GM21717 (cell line): ENCODE data around the gene GP1BB.

ENCODE experiments used
- ATAC-seq: cut with Tn5 transposase; IDR thresholded peaks from one replicate; pipeline ENCODE4 v1.9.1; 2021; ENCODE audit warnings: mild to moderate bottlenecking, moderate library complexity; ENCODE audit not compliant: unreplicated experiment

Gene GP1BB

DNA sequence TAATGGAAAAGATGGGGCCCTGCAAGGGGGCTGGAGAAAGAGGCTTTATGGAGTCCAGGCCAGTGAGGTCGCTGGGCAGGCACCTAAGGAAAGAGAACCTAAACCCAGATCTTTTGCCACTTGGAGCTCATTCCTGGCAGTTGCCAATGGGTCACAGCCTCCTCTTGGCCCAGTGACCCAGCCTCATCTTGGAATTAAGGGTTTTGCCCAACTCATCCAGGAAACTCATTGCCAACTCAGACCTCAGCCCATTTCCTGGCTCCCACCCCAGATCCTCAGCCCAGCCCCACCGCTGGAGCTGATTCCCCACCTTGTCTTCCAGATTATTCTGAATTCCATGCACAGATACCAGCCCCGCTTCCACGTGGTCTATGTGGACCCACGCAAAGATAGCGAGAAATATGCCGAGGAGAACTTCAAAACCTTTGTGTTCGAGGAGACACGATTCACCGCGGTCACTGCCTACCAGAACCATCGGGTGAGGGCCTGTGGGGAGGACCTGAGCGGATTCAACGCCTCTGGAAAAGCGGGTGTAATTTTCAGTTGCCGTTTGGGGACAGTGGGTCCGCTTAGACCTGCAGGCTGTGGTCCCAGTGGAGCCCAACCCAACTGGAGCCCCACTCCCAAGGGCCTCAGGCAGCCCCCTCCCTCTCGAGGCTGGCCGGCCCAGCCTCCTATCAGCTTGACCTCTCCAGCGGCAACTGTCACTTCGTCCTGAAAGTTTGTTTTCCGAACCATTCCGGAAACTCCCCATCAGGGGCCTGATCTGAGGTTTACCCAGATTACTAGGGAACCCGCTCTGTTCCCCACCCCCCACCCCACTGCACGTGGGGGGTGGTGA lies 41.5 kb downstream of the GP1BB start:
- ATAC-seq: no peak

GRCh38 chr22:19765477-19766239 lies 42.3 kb downstream of the GP1BB start:
- ATAC-seq: no peak

DNA sequence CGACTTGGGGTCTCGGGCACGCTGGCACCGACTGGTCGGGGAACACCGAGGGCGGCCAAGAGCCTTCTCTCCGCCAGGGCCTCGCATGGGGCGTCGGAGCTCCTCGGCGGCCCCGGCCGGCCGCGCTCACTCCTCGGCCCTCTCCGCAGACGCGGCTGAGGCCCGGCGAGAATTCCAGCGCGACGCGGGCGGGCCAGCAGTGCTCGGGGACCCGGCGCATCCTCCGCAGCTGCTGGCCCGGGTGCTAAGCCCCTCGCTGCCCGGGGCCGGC lies 42.8 kb downstream of the GP1BB start:
- no peak for ATAC-seq

DNA sequence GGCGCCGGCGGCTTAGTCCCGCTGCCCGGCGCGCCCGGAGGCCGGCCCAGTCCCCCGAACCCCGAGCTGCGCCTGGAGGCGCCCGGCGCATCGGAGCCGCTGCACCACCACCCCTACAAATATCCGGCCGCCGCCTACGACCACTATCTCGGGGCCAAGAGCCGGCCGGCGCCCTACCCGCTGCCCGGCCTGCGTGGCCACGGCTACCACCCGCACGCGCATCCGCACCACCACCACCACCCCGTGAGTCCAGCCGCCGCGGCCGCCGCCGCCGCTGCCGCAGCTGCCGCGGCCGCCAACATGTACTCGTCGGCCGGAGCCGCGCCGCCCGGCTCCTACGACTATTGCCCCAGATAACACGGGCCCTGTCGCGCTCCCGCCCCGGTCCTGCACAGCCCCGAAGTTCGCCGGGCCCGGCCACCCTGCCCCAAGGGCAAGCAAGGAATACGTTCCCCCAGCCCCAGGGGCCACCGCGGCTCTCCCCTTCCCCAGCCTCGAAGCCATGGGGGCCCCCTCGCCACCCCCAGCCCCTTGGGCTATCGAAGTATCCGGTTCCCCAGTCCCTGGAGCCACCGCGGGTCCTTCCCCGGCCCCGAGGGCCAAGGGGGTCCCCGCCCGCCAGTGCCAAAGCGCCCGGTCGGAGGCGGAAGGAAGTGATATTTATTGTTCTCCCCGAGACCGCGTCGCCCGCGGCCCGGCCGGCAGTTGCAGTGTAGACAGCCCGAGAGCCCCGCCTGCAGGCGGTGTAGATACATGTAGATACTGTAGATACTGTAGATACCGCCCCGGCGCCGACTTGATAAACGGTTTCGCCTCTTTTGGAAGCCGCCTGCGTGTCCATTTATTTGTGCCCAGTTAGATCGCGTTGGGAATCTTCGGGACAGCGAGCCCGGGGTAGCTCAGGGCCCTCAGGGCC lies 43.4 kb downstream of the GP1BB start:
- no peak for ATAC-seq

DNA sequence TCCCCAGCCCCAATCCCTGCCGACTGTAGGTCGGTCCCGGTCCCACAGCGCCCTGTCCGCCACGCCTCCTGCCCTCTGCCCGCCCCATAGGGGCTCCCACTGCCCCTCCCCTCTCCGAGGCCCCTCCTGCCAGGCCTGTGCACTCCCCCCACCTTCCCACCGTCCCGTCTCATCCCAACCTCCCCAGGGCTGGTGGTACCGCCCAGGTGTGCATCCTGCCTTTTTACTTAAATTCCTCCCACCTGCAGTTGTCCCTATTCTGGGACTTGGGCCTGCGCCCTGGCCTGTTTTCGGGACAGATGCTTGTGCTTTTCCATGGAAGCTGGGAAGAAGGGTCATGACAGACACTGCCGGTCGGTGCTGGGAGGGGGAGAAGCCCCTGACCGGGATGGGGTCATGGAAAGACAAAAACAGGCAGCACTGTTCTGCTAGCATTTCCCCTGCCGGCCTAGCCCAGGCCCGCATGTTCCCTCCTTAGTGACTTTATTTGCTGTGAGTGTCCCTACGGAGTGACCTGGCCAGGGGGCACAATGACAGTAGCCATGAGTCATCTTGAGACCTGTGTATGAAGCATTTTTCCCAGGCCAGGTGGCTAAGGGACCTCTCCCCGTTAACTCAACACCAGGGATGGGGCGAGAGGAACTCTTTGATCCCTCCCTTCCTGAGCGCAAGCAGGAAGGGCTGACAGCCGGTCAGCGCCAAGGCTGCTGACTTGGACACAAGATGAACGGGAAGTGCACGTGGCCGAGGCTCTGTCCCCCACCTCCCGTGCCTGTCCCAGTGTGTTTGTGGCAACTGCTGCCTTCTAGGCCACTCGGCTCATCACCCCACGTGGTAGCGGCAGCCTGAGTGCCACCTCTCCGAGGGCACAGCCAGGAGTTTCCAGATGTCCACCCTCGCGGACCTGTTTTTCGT lies 44.3 kb downstream of the GP1BB start:
- ATAC-seq: no peak

DNA sequence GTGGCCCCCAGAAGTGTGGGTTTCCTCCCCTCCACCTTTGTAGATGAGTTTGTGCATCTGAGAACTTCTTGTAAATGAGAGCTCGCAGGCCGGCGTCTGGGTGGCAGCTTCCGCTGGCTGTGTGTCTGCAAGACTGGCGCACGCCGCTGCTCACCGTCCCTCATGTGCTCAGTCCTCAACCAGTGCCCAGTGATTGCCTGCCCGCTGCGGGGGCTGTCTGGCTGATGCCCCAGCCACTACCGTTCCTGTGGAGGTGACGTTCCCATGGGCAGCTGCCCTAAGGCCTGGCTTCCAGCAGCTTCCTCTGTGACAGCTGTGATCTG lies 46.0 kb downstream of the GP1BB start:
- no peak for ATAC-seq

- ATAC-seq: no peak
These were observed 47.2 kb downstream of the GP1BB start for GRCh38 chr22:19770349-19771220.

DNA sequence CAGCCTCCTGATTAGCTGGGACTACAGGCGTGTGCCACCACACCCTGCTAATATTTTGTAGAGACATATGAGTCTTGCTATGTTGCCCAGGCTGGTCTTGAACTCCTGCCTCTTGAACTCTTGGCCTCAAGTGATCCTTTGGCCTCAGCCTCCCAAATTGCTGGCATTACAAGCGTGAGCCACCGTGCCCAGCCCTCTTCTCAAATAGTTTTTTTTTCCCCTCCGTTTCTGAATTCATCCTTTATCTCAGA lies 49.0 kb downstream of the GP1BB start:
- ATAC-seq: no peak

DNA sequence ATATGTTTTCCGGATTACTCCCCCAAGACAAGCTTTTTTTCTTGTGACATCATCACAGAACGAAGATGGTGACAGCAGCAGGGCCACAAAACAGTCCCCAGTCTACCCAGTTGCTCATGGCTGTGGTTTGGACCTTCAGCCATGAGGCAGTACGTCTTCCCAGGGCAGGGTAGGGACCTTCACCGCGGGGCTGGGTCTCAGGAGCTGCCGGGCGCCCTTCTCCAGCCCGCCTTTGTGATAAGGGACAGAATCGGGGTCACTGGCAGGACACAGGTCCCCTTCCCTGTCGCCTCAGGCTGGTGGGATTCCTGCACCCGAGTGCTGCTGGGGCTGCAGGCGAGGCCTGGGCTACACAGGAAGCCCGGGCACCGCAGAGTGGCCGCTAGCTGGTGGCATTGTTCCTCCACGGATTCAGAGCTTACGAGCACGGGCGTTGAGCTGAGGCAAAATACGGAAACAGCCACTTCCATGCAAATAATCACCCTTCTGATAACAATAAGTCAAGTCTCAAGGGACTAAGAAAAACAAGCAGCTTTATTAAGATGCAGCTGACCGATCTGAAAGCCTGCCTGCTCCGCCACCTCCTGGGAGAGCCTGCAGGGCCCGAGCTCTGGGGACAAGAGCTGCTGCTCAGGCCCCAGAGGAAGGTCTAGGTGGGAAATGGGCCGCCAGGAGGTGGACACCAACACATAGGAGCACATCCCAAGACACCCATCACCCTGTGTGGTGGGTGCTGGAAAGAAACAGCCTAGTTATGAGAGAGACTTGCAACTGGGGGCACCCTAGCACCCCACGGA lies 49.5 kb downstream of the GP1BB start:
- no peak for ATAC-seq

- no peak for ATAC-seq
These were observed 50.2 kb downstream of the GP1BB start for GRCh38 chr22:19773470-19774040.
